Measurements from ENCODE around the gene NES. TPM values are rescaled to one million over a fixed set of nuclear protein-coding genes. Genes with fewer than 3 reads are reported as not detected.

The NES gene
- total RNA-seq, 1 experiment from 2014 or later = 168 TPM

- H3K23ac ChIP-seq (ENCODE audit: insufficient read length, low read depth, low read length) = no peak overlapping the region
- no peak overlapping the region for H3K14ac ChIP-seq (ENCODE audit: insufficient read depth, low read length)
- H3K4ac ChIP-seq (ENCODE audit: low read depth, low read length) = no peak overlapping the region
- no peak for DNase-seq
- H3K36me3 Mint-ChIP-seq (ENCODE audit: insufficient read depth in 1 of 3, low read depth in 3 of 3) = peaks cover 15 to 49% (median 39%) of the 10 kb centered on the region in 3 experiments
- H3K9ac ChIP-seq (ENCODE audit: extremely low read depth, insufficient read length, low read length) = no peak overlapping the region
- H3K56ac ChIP-seq (ENCODE audit: insufficient read length, low read depth, low read length) = no peak overlapping the region
- H3K23me2 ChIP-seq (ENCODE audit: insufficient read length, low read depth, low read length, poor library complexity, severe bottlenecking) = peaks cover 7% of the 10 kb centered on the region
- H3K4me1 ChIP-seq (ENCODE audit: insufficient read depth, low read length) = peaks cover 7% of the 10 kb centered on the region; the same call in 1 of the 2 replicates
- H3K27ac Mint-ChIP-seq = peak overlapping the region in 1 of 3 experiments; percentile 30; a peak in 2 of 7 replicates
- H2AFZ ChIP-seq (ENCODE audit: low read length) = no peak overlapping the region
- H3K4me2 ChIP-seq (ENCODE audit: insufficient read depth, insufficient read length, low read length) = no peak overlapping the region
- H3K4me3 Mint-ChIP-seq = no peak overlapping the region
- H3K9me3 ChIP-seq (ENCODE audit: control insufficient read depth, low read depth, low read length) = no peaks in the 10 kb centered on the region
- no peak overlapping the region for H2BK120ac ChIP-seq (ENCODE audit: low read depth, low read length, poor library complexity, severe bottlenecking)
- H4K8ac ChIP-seq (replicated peaks; ENCODE audit: insufficient read length, low read depth, low read length) = no peak overlapping the region
- peaks cover 28 to 48% of the 10 kb centered on the region in 2 experiments for H3K4me1 Mint-ChIP-seq
- TF ChIP-seq CTCF (conservative IDR thresholded peaks at IDR 0.05) = no peak
- no peaks in the 10 kb centered on the region for H4K20me1 ChIP-seq (ENCODE audit: control insufficient read depth, insufficient read depth, insufficient read length)
- H2BK5ac ChIP-seq (ENCODE audit: insufficient read length, low read length) = no peak overlapping the region
- H2BK20ac ChIP-seq (ENCODE audit: low read depth, low read length, poor library complexity, severe bottlenecking) = no peak overlapping the region
- no peak overlapping the region for H3K18ac ChIP-seq (ENCODE audit: insufficient read length, low read depth, low read length)
- no peak overlapping the region for H3K27ac ChIP-seq (ENCODE audit: insufficient read length, low read depth, low read length)
- no CpG with 5 or more reads among the region's 8 CpGs for WGBS (ENCODE audit: extremely low coverage, insufficient read length, low lambda C conversion rate)
- H3T11ph ChIP-seq (ENCODE audit: low read length) = no peak overlapping the region
- no peak overlapping the region for H4K5ac ChIP-seq (ENCODE audit: insufficient read length, low read depth, low read length)
- H3K79me1 ChIP-seq (ENCODE audit: insufficient read depth, low read depth, low read length, poor library complexity, severe bottlenecking) = no peaks in the 10 kb centered on the region
- H3K27me3 Mint-ChIP-seq (ENCODE audit: low read depth) = peaks cover 8% of the 10 kb centered on the region
- H3K79me2 ChIP-seq (ENCODE audit: insufficient read depth, low read length) = no peaks in the 10 kb centered on the region
- no peak overlapping the region for H2AK5ac ChIP-seq (ENCODE audit: insufficient read length, low read length)
- no peaks in the 10 kb centered on the region for H3K9me3 Mint-ChIP-seq
- no peaks in the 10 kb centered on the region for H3K27me3 ChIP-seq (ENCODE audit: insufficient read depth, low read length)
- H2BK15ac ChIP-seq (ENCODE audit: low read depth, low read length) = no peak overlapping the region
- H4K91ac ChIP-seq (ENCODE audit: insufficient read length, low read depth, low read length) = no peak overlapping the region
- no peak overlapping the region for H2BK12ac ChIP-seq (ENCODE audit: insufficient read length, low read depth, low read length)
Observed at GRCh38 chr1:156697481-156697880, 20.3 kb upstream of the NES start.

All from H9 (cell line).